Transverse colon (tissue), 4 donors: ENCODE results near the gene IFITM5.

Experiments
- CTCF ChIP-seq, 5 experiments: fragments of 200-600 bp in 3 of 5; fragments of 450-650 bp in 2 of 5; sonication (generic) in 3 of 5; IDR thresholded peaks; 1 replicate in 2 of 5; 2 replicates in 3 of 5; pipeline ENCODE4 v1.5.1; 2016 to 2017; ENCODE audit warnings: antibody characterized with exemption in 5 of 5, inconsistent platforms in 3 of 5, mild to moderate bottlenecking in 2 of 5, moderate library complexity in 1 of 5
- POLR2A ChIP-seq: fragments of 450-650 bp; IDR thresholded peaks from one replicate; pipeline ENCODE4 v1.6.1; 2016; ENCODE audit warnings: antibody characterized with exemption, mild to moderate bottlenecking, moderate library complexity
- POLR2AphosphoS5 ChIP-seq, 3 donors: sonication (generic); formaldehyde crosslinking; IDR thresholded peaks; one replicate each; pipeline ENCODE4 v1.6.1; 2016; ENCODE audit warnings: antibody characterized with exemption in 3 of 3

- TF ChIP-seq CTCF (IDR thresholded peaks at IDR 0.05), result no peak
- TF ChIP-seq POLR2A, result peak; percentile 13
- peak in 2 of 3 donors; percentile 61 for TF ChIP-seq POLR2AphosphoS5 (IDR thresholded peaks at IDR 0.05)
Measured at GRCh38 chr11:279040-279965, 20.0 kb downstream of the IFITM5 start.
